WTC11 (cell line): ENCODE data around the gene GPR27. TPM values are rescaled to one million over a fixed set of nuclear protein-coding genes. Genes with fewer than 3 reads are reported as not detected.

Experiments used
- ATAC-seq: fragments of 200-7000 bp; cut with Tn5 transposase; 2 replicates; pipeline ENCODE4 v1.10.0; 2021; ENCODE audit warnings: mild to moderate bottlenecking, moderate library complexity
- CTCF ChIA-PET: fragments of 300-600 bp; sonication (Branson Sonifier 250); formaldehyde crosslinking; loops from one replicate; lab custom pipeline; 2021; ENCODE audit warnings: antibody characterized with exemption; lab: Charles Lee
- POLR2A ChIA-PET: fragments of 350-600 bp; sonication (Branson Sonifier 250); formaldehyde crosslinking; loops from one replicate; lab custom pipeline; 2021; ENCODE audit warnings: antibody characterized with exemption; lab: Charles Lee
- DNase-seq: peaks from one replicate; pipeline ENCODE4 v3.0.0; 2021; ENCODE audit warnings: low spot score
- H3K27ac Mint-ChIP-seq: 2 replicates; pipeline ENCODE4 v1.8.0; 2021; ENCODE audit warnings: mixed read lengths
- H3K27me3 Mint-ChIP-seq: 2 replicates; pipeline ENCODE4 v1.8.0; 2021; ENCODE audit warnings: low read depth, mild to moderate bottlenecking, moderate library complexity, mixed read lengths
- H3K36me3 Mint-ChIP-seq: 2 replicates; pipeline ENCODE4 v1.8.0; 2021; ENCODE audit warnings: mixed read lengths
- H3K4me1 Mint-ChIP-seq: 2 replicates; pipeline ENCODE4 v1.8.0; 2022; ENCODE audit warnings: mixed read lengths
- H3K4me3 Mint-ChIP-seq: 2 replicates; pipeline ENCODE4 v1.8.0; 2021; ENCODE audit warnings: mild to moderate bottlenecking, moderate library complexity, mixed read lengths
- H3K9me3 Mint-ChIP-seq: 2 replicates; pipeline ENCODE4 v1.8.0; 2021; ENCODE audit warnings: mixed read lengths
- AR ChIP-seq: fragments of 250-450 bp; sonication (Bioruptor Pico); IDR thresholded peaks from 2 replicates; pipeline ENCODE4 v1.9.0; 2021; ENCODE audit warnings: mild to moderate bottlenecking
- ATF6 ChIP-seq: sonication (generic); formaldehyde crosslinking; IDR thresholded peaks from 2 replicates; pipeline ENCODE4 v1.8.1; 2023; ENCODE audit warnings: mild to moderate bottlenecking, missing genetic modification reagents
- CDX4 ChIP-seq: fragments of 250-450 bp; sonication (Bioruptor Pico); IDR thresholded peaks from 2 replicates; pipeline ENCODE4 v1.9.0; 2021; ENCODE audit warnings: moderate library complexity, mild to moderate bottlenecking, inconsistent platforms, borderline replicate concordance
- CREB1 ChIP-seq: sonication (generic); formaldehyde crosslinking; IDR thresholded peaks from 2 replicates; pipeline ENCODE4 v1.8.0; 2023; ENCODE audit warnings: mild to moderate bottlenecking, missing genetic modification reagents
- E2F4 ChIP-seq: sonication (generic); formaldehyde crosslinking; IDR thresholded peaks from 2 replicates; pipeline ENCODE4 v1.8.1; 2022; ENCODE audit warnings: low read depth, mild to moderate bottlenecking, moderate library complexity, missing genetic modification reagents, borderline replicate concordance
- GTF2I ChIP-seq: fragments of 250-450 bp; sonication (Bioruptor Pico); conservative IDR thresholded peaks from 2 replicates; pipeline ENCODE4 v1.4.0; 2021; ENCODE audit warnings: mild to moderate bottlenecking
- HMGA2 ChIP-seq: fragments of 250-450 bp; sonication (Bioruptor Pico); IDR thresholded peaks from 2 replicates; pipeline ENCODE4 v1.4.0; 2021; ENCODE audit warnings: mild to moderate bottlenecking, moderate library complexity
- KAT7 ChIP-seq: sonication (generic); formaldehyde crosslinking; IDR thresholded peaks from 2 replicates; pipeline ENCODE4 v1.8.1; 2023; ENCODE audit warnings: missing genetic modification reagents, mild to moderate bottlenecking, borderline replicate concordance
- NFE2L1 ChIP-seq: sonication (generic); formaldehyde crosslinking; IDR thresholded peaks from 2 replicates; pipeline ENCODE4 v1.8.1; 2023; ENCODE audit warnings: missing genetic modification reagents
- TCF7 ChIP-seq: sonication (generic); formaldehyde crosslinking; IDR thresholded peaks from 2 replicates; pipeline ENCODE4 v1.8.0; 2022; ENCODE audit warnings: mild to moderate bottlenecking, low read depth, missing genetic modification reagents, moderate library complexity
- TEAD1 ChIP-seq: sonication (generic); formaldehyde crosslinking; IDR thresholded peaks from 2 replicates; pipeline ENCODE4 v1.8.0; 2022; ENCODE audit warnings: mild to moderate bottlenecking, missing genetic modification reagents
- ZNF232 ChIP-seq: sonication (generic); formaldehyde crosslinking; IDR thresholded peaks from 2 replicates; pipeline ENCODE4 v1.8.0; 2022; ENCODE audit warnings: mild to moderate bottlenecking, missing genetic modification reagents
- ZNF263 ChIP-seq: sonication (generic); formaldehyde crosslinking; IDR thresholded peaks from 2 replicates; pipeline ENCODE4 v1.8.1; 2022; ENCODE audit warnings: low read depth, mild to moderate bottlenecking, moderate library complexity, missing genetic modification reagents
- ZNF281 ChIP-seq: sonication (generic); formaldehyde crosslinking; IDR thresholded peaks from 2 replicates; pipeline ENCODE4 v1.8.0; 2023; ENCODE audit warnings: mild to moderate bottlenecking, missing genetic modification reagents
- ZNF423 ChIP-seq: fragments of 250-450 bp; sonication (Bioruptor Pico); IDR thresholded peaks from 2 replicates; pipeline ENCODE4 v2.1.2; 2022; ENCODE audit warnings: mild to moderate bottlenecking, moderate library complexity
- total RNA-seq: library from RNA; stranded (reverse); gene quantifications from 3 replicates; pipeline ENCODE4 v1.2.3, GENCODE V29; 2021
- TF ChIP-seq, protein P1 (sequence below): sonication (generic); formaldehyde crosslinking; IDR thresholded peaks from 2 replicates; pipeline ENCODE4 v1.8.1; 2022; ENCODE audit warnings: missing genetic modification reagents, borderline replicate concordance

Gene GPR27
- total RNA-seq, 1 experiment from 2014 or later = 16.4 TPM

DNA sequence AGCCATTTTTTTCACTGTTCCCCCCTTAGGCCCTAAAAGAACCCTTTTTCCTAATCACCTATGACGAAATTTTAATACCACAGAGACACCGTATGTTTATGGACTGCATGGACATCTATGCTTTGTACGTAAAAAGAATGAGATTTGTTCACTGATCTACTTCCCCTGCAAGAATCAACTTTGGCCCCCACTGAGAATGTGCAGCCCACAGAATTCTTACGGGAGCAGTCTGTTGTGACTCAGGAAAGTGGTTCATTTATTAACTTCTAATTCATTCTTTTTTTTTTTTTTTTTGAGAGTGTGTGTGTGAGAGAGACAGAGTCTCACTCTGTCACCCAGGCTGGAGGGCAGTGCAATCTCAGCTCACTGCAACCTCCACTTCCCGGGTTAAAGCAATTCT, 46.1 kb upstream of the GPR27 start (continued):
- no peak for TF ChIP-seq ZNF232 (CRISPR knock-in tag)
- TF ChIP-seq, protein P1, sequence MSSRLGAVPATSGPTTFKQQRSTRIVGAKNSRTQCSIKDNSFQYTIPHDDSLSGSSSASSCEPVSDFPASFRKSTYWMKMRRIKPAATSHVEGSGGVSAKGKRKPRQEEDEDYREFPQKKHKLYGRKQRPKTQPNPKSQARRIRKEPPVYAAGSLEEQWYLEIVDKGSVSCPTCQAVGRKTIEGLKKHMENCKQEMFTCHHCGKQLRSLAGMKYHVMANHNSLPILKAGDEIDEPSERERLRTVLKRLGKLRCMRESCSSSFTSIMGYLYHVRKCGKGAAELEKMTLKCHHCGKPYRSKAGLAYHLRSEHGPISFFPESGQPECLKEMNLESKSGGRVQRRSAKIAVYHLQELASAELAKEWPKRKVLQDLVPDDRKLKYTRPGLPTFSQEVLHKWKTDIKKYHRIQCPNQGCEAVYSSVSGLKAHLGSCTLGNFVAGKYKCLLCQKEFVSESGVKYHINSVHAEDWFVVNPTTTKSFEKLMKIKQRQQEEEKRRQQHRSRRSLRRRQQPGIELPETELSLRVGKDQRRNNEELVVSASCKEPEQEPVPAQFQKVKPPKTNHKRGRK (CRISPR knock-in tag) = no peak
- no peak for TF ChIP-seq KAT7
- TF ChIP-seq ZNF281 = no peak
- TF ChIP-seq ZNF263 (CRISPR knock-in tag) = no peak
- TF ChIP-seq AR (CRISPR knock-in tag) = no peak
- no peak for TF ChIP-seq HMGA2 (CRISPR knock-in tag)
- TF ChIP-seq, all 79 proteins: peak for 0

DNA sequence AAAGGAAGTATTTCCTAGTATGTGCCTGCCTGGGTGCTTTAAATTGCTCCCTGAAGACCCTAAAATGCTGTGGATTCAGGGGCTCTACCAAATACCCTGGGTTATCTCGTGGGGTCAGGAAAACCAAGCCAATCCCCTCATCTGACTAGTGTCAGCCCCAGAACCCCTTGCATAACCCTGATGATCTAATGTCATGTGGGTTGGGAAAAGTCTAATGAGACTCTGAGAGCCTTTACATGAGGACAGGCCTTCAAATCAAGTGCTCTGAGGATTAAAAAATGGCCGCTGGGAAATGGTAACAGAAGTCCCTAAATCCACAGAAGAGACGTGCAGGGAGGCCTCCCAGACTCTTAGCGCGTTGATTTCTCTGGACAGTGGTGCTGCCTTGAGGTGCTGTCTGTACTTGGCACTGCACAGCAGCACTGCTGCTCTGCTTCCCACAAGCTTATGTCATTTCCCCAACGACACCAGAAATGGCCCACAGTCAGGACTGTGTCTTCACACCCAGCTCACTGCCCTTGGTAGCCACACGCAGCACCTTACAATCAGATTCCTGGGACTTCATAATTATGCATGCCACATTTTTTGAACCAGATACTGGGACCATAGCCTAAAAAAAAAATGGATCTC, 45.1 kb upstream of the GPR27 start:
- no peaks in the 10 kb centered on the region for H3K36me3 Mint-ChIP-seq
- no peaks in the 10 kb centered on the region; the same call in 1 of the 2 replicates for H3K27me3 Mint-ChIP-seq
- no peaks in the 10 kb centered on the region for H3K9me3 Mint-ChIP-seq
- DNase-seq = no peak
- H3K4me1 Mint-ChIP-seq = peaks cover 15% of the 10 kb centered on the region
- ChIA-PET POLR2A (no interaction called here), CTCF (interaction anchor here (1.2 kb wide), 1 partner anchor 22 kb away, joined by 3 read pairs; no protein-coding TSS in a partner anchor)
- ATAC-seq = no peak
- H3K27ac Mint-ChIP-seq = no peak overlapping the region
- H3K4me3 Mint-ChIP-seq = no peak overlapping the region
- no peak for TF ChIP-seq NFE2L1
- TF ChIP-seq CDX4 (CRISPR knock-in tag) = no peak
- no peak for TF ChIP-seq TEAD1
- TF ChIP-seq CREB1 = no peak
- no peak for TF ChIP-seq ATF6 (CRISPR knock-in tag)
- TF ChIP-seq GTF2I (CRISPR knock-in tag) = no peak
- no peak for TF ChIP-seq KAT7
- TF ChIP-seq TCF7 (CRISPR knock-in tag) = no peak
- TF ChIP-seq E2F4 (CRISPR knock-in tag) = no peak
- TF ChIP-seq ZNF423 = no peak
